GM15510 (cell line): ENCODE measurements around the gene RHBDF2.

Source experiments
- POLR2A ChIP-seq: IDR thresholded peaks from 3 replicates; pipeline ENCODE4 v1.6.1; 2011; ENCODE audit warnings: borderline replicate concordance; ENCODE audit not compliant: insufficient read length; ENCODE audit errors: extremely low read depth

The RHBDF2 gene

DNA sequence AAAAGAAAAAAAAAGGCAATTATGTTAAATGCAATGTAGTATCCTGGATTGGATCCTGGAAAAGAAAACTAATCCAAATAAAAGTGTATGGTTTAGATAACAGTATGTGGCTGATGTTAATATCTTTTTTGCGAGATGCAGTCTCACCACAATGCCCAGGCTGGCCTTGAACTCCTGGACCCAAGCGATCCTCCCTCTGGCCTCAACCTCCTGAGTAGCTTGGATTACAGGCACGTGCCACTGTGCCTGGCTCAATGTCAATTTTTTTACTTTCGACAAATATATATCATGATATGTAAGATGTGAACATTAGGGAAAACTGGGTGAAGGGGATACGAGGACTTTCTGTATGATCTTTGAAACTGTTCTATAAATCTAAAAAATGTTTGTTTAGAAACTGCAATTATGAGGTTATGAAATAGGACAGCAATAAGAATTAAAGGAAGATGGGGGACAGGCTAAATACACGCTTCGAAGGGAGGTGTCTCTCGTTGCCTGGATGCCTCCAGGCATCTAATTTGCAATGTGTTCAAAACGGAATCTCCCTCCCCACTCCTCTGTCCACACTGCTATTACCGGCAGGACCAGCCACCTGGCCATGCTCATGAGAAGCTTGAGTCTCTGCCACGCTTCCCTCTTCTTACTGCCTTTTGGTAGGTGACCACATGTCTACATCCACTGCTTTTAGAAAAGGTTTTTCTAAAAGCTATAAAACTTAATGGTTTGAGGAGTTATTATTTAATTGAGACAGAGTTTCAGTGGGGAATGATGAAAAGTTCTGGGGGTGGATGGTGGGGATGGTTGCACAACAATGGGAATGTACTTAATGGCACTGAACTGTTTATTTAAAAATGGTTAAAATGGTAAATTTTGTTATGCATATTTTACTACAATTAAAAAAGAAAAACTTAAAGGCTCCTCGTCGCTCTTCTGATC is 63.5 kb downstream of the RHBDF2 start:
- no peak for TF ChIP-seq POLR2A

DNA sequence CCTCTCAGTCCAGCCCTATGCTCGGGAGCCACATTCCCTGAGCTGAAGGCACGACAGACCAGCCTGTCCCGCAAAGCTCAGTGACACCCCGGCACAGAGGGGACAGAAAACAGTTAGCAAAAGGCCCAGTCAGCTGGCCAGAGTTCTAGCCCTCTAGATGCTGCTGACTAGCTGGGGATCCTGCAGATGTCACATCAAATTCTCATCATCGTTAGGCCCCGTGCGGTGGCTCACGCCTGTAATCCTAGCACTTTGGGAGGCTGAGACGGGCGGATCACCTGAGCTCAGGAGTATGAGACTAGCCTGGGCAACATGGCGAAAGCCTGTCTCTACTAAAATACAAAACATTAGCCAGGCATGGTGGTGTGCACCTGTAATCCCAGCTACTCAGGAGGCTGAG is 65.5 kb downstream of the RHBDF2 start:
- TF ChIP-seq POLR2A: no peak

DNA sequence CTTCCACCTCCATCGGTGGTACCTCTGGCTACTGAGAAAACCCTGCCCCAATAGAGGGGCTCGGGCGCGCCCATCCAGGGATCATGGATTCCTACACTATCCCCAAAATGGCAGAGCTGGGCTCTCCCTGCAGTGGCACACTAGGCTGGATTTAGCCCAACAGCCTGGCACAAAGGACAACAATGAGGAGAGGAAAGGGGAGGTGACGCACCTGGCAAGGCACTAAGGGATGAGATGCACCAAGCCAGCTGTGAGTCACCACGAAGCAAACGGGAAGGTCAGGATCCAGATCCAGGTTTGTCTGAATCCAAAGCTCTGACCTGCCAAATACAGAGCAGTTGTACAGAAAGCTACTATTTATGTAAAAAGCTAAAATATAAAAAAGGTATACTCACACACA is 66.4 kb downstream of the RHBDF2 start:
- no peak for TF ChIP-seq POLR2A

DNA sequence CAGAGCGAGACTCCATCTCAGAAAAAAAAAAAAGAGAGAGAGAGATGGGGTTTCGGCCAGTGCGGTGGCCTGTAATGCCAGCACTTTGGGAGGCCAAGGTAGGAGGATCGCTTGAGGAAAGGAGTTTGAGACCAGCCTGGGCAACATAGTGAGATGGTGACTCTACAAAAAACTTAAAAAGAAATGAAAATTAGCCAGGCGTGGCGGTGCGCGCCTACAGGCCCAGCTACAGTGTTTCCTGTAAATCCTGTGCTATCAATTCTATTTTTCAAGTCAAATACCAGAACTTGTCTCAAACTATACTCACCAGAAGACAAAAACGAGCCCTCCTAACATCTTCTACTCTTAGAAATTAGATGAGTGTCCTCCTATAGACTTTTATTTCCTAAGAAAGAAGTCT is 67.5 kb downstream of the RHBDF2 start:
- no peak for TF ChIP-seq POLR2A

DNA sequence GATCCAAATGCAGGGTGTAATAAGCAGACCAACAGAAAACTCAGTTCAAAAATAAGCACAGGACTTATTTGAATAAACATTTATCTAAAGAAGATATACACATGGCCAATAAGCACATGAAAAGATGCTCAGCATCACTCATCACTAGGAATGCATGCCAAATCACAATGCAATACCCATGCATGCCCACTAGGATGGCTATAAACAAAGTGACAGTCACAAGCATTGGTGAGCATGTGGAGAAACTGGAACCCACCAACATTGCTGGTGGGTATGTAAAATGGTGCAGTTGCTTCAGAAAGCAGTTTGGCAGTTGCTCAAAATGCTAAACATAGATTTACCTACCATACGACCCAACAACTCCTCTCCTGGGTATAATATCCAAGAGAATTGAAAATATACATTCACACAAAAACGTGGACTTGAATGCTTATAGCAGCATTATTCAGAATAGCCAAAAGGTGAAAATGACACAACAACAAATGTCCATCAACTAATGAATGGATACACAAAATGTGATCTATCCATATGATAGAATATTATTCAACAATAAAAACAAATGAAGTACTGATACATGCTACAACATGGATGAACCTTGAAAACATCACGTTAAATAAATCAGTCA is 68.4 kb downstream of the RHBDF2 start:
- TF ChIP-seq POLR2A: no peak

DNA sequence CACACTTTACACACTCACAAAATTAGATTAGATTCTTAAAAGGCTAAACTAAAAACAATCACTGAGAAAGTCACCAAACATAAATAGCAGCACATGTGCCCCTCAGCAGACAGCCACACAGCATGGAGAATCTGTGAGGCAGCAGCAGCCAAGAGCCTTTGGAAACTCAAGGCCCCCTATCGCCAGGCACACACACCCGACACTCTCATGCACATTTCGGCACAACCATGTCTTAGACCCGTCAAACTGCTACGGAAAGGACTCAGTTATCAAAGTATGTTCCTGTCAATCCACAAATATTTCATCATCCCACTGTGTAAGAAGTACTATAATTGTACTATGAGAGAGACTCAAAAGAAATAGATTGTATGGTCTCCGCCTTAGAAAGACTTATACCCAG is 69.2 kb downstream of the RHBDF2 start:
- no peak for TF ChIP-seq POLR2A

DNA sequence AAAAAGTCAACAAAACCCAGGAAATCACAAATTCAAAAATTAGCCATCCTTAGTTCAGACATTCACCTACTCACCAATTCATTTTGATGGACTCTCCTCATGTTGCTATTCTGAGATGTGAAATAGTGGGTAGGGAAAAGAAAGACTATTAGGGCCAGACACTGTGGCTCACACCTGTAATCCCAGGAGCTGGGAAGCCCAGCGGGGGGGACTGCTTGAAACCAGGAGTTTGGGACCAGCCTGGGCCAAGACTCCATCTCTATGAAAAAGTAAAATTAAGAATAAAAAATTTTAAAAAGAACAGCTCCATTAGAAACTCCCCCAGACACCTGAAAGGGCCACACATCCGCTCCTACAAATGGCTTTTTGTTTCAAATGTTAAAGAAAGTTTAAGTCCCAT is 69.7 kb downstream of the RHBDF2 start:
- TF ChIP-seq POLR2A: no peak

DNA sequence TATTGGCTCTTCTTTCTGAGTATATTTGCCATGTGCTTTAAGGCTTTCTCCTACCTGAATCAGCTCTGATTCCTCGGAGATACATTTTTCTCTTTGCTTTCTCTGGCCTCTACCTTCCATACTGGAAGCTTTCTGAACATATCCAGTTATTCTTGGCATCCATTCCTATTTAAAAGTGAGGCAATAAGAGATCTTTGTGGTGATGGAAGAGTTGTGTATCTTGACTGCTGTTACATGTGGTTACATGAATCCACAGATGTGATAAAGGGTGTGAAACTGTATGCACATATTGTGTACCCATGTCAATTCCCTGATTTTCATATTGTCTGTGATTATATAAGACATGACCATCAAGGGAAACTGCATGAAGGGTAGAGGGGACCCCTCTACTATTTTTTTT is 72.7 kb downstream of the RHBDF2 start:
- TF ChIP-seq POLR2A: no peak

DNA sequence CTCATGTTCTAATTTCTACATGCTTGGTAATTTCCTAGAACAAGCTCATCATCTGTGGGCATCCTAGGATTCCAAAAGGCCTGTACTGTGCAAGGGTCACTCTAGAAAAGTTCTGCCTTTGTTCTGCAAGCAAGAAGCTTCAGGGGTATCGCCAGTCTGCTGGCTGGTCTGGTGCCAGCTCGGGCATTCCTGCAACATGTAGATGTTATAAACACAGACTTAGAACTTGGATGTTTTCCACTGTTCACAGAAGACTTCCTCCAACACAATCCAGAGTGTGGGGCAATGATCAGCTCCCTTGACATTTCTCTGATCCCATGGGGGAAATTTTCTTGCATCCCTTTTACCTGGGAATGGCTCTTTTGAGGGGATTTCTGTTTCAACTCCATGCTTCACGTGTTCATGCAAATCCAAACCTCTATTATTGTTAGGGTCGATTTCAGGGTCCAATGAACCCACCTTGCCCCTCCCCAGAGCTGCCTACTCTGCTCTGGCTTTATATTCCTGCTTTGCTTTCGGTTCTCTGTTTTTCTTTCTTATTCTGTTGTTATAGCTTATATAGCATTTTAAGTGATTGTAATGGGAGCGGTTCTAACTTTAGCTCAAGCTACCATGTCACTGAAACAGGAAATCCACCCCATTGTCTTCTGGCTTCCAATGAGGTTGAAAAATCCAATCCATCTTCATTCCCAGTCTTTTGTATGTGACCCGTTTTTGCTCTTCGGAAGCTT is 73.6 kb downstream of the RHBDF2 start:
- TF ChIP-seq POLR2A: no peak

DNA sequence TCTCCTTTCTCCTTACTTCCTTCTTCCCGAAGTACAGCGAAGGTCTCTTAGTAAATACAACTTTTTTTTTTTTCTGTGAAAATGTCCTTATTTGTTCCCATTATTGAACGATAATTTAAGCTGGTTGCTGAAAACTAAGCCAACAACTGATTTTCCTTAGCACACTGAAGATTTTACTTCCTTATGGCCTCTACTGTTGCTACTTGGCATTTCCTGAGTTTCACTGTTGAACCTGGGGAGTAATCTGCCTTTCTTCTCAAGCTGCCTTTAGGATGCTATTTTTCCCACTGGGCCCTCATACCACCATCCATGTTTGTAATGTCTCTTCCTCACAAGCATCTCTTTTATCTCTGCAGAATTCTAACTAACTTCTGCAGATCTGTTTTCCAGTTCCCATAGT is 74.4 kb downstream of the RHBDF2 start:
- no peak for TF ChIP-seq POLR2A

DNA sequence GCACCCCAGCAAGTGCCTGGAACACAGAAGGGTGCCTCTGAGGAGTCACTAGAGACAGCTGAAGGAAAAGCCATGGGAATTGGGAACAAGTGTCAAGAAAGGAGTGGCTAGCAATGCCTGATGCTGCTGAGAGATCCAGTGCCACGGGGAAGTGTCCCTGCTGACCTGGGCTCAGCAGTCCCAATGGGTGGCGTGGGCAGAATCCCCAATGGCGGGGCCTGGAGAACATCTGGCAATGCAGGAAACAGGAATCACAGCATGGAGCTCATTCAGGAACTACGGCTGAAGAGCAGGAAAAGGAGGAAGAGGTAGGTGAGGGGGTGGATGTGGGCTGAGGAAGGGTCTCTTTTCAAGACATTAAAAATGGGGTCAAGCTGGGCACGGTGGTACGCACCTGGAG is 78.4 kb downstream of the RHBDF2 start:
- no peak for TF ChIP-seq POLR2A

DNA sequence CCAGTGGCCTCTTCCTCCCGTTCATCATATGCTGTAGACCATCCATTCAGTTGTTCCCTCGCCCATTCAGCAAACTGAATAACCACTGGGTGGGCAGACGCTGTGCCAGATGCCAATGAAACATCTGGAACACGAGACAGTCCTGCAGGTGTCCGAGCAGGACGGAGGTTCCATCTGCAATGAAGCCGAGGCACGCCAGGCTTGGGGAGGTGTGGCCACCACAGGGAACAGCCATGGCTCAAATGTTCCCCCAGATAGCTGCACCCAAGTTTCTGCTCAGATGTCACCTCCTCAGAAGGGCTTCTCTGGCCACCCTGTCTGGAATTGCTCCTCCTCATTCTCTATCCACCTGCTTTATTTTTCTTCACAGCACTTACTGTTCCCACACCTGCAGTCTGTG is 78.8 kb downstream of the RHBDF2 start:
- TF ChIP-seq POLR2A: no peak

DNA sequence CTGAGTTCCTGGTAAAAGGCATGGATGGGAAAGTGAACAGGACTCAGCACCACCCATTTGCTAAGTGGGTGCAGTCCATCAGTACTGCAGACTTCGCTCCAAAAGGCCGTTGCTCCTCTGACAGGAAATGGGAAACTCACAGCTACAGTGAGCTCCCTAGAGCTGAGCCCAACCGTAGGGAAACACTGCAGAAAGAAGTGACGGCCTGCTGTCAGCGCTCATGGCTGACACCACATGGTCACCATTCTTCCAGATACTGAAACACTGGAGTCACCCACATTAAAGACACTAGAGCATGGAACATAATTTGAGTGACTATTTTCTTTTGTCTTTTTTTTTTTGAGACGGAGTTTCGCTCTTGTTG is 80.2 kb downstream of the RHBDF2 start:
- TF ChIP-seq POLR2A: no peak
